HG03558 (cell line): ENCODE data around the gene ANKRD16.
"Not testable (repeated sequence)": the region's sequence is repeated elsewhere in the genome, so short reads cannot be mapped to it uniquely, and the experiment has no call there.

Experiments used
- ATAC-seq: cut with Tn5 transposase; IDR thresholded peaks from one replicate; pipeline ENCODE4 v1.9.1; 2021; ENCODE audit warnings: moderate number of reproducible peaks; ENCODE audit not compliant: unreplicated experiment; ENCODE audit errors: extremely low read depth

Gene ANKRD16

GRCh38 chr10:5843686-5844344 lies 45.9 kb downstream of the ANKRD16 start:
- ATAC-seq, result no peak

GRCh38 chr10:5841965-5842364 lies 47.7 kb downstream of the ANKRD16 start:
- no peak for ATAC-seq

- peak; percentile 52 for ATAC-seq
Observed at GRCh38 chr10:5840314-5841307, 49.1 kb downstream of the ANKRD16 start.

GRCh38 chr10:5836181-5836580 lies 53.5 kb downstream of the ANKRD16 start:
- ATAC-seq, result not testable (repeated sequence)

- no peak for ATAC-seq
Observed at GRCh38 chr10:5835446-5836095, 54.1 kb downstream of the ANKRD16 start.

GRCh38 chr10:5833814-5834213 lies 55.9 kb downstream of the ANKRD16 start:
- no peak for ATAC-seq

- ATAC-seq, result no peak
Observed at GRCh38 chr10:5832946-5833345, 56.7 kb downstream of the ANKRD16 start.

- ATAC-seq, result no peak
Observed at GRCh38 chr10:5831446-5831782, 58.3 kb downstream of the ANKRD16 start.

GRCh38 chr10:5830629-5831445 lies 58.9 kb downstream of the ANKRD16 start:
- ATAC-seq, result no peak

- no peak for ATAC-seq
Observed at GRCh38 chr10:5829267-5829666, 60.4 kb downstream of the ANKRD16 start.

- ATAC-seq, result no peak
Observed at GRCh38 chr10:5828725-5829124, 61.0 kb downstream of the ANKRD16 start.

GRCh38 chr10:5827841-5828240 lies 61.9 kb downstream of the ANKRD16 start:
- no peak for ATAC-seq

GRCh38 chr10:5826511-5826910 lies 63.2 kb downstream of the ANKRD16 start:
- not testable (repeated sequence) for ATAC-seq

GRCh38 chr10:5818894-5819293 lies 70.8 kb downstream of the ANKRD16 start:
- no peak for ATAC-seq

GRCh38 chr10:5818048-5818331 lies 71.7 kb downstream of the ANKRD16 start:
- no peak for ATAC-seq

GRCh38 chr10:5817322-5818047 lies 72.2 kb downstream of the ANKRD16 start:
- no peak for ATAC-seq

GRCh38 chr10:5816170-5816569 lies 73.5 kb downstream of the ANKRD16 start:
- no peak for ATAC-seq

- ATAC-seq, result peak; percentile 1
Observed at GRCh38 chr10:5814110-5815107, 75.3 kb downstream of the ANKRD16 start.
